MM.1S (cell line): Measurements from ENCODE around the gene NFXL1.
A peak's percentile ranks its signal among the peaks of the same experiment; 100 is the strongest.
"Not testable (repeated sequence)": the region's sequence is repeated elsewhere in the genome, so short reads cannot be mapped to it uniquely, and the experiment has no call there.

Experiments used
- DNase-seq: peaks from one replicate; pipeline ENCODE4 v3.0.0-alpha.2; 2015
- H2AFZ ChIP-seq: fragments of 300-600 bp; sonication (generic); 2 replicates; pipeline ENCODE4 v1.6.0; 2016; ENCODE audit warnings: antibody characterized with exemption, low read length
- H3F3A ChIP-seq: fragments of 300-600 bp; sonication (generic); 2 replicates; pipeline ENCODE4 v1.6.1; 2016; ENCODE audit warnings: mild to moderate bottlenecking, antibody characterized with exemption, low read length, moderate library complexity, mixed read lengths; ENCODE audit not compliant: insufficient read depth
- H3K27ac ChIP-seq: fragments of 300-600 bp; sonication (generic); 2 replicates; pipeline ENCODE4 v1.5.1; 2016; ENCODE audit warnings: mild to moderate bottlenecking, low read length
- H3K27me3 ChIP-seq: fragments of 300-600 bp; sonication (generic); replicated peaks from 2 replicates; pipeline ENCODE4 v1.6.0; 2016; ENCODE audit warnings: low read length; ENCODE audit not compliant: insufficient read depth
- H3K36me3 ChIP-seq: fragments of 300-600 bp; sonication (generic); replicated peaks from 2 replicates; pipeline ENCODE4 v1.6.1; 2016; ENCODE audit warnings: mild to moderate bottlenecking, low read length, mixed read lengths; ENCODE audit not compliant: insufficient read depth
- H3K4me1 ChIP-seq: fragments of 300-600 bp; sonication (generic); 2 replicates; pipeline ENCODE4 v1.6.1; 2016; ENCODE audit warnings: low read length, mixed read lengths
- H3K4me2 ChIP-seq: fragments of 300-600 bp; sonication (generic); 2 replicates; pipeline ENCODE4 v1.6.0; 2016; ENCODE audit warnings: low read depth, low read length
- H3K4me3 ChIP-seq: fragments of 300-600 bp; sonication (generic); 2 replicates; pipeline ENCODE4 v1.5.1; 2016; ENCODE audit warnings: low read length, mixed read lengths
- H3K79me2 ChIP-seq: fragments of 300-600 bp; sonication (generic); 2 replicates; pipeline ENCODE4 v1.6.1; 2016; ENCODE audit warnings: mixed run types, low read length, mixed read lengths
- H3K9ac ChIP-seq: fragments of 300-600 bp; sonication (generic); 2 replicates; pipeline ENCODE4 v1.6.1; 2016; ENCODE audit warnings: low read length, mixed read lengths
- H3K9me2 ChIP-seq: fragments of 300-600 bp; sonication (generic); replicated peaks from 2 replicates; pipeline ENCODE4 v1.6.1; 2016; ENCODE audit warnings: mild to moderate bottlenecking, low read length, mixed read lengths; ENCODE audit not compliant: insufficient read depth
- H3K9me3 ChIP-seq: fragments of 300-600 bp; sonication (generic); replicated peaks from 2 replicates; pipeline ENCODE4 v1.6.1; 2016; ENCODE audit warnings: mild to moderate bottlenecking, low read length, mixed read lengths; ENCODE audit not compliant: insufficient read depth
- H4K20me1 ChIP-seq: fragments of 300-600 bp; sonication (generic); 2 replicates; pipeline ENCODE4 v1.6.1; 2016; ENCODE audit warnings: mild to moderate bottlenecking, low read length, moderate library complexity, mixed read lengths; ENCODE audit not compliant: insufficient read depth
- CTCF ChIP-seq: fragments of 300-600 bp; sonication (generic); IDR thresholded peaks from 2 replicates; pipeline ENCODE4 v1.5.1; 2016; ENCODE audit warnings: antibody characterized with exemption, low read length, mixed read lengths
- EZH2 ChIP-seq: fragments of 300-600 bp; sonication (generic); optimal IDR thresholded peaks from 2 replicates; pipeline ENCODE3; 2017; ENCODE audit warnings: low read depth, mild to moderate bottlenecking, antibody characterized with exemption, low read length, mixed read lengths
- EZH2phosphoT487 ChIP-seq: fragments of 300-600 bp; sonication (generic); IDR thresholded peaks from 2 replicates; pipeline ENCODE4 v1.6.1; 2018; ENCODE audit warnings: antibody characterized with exemption, low read length

NFXL1 gene

GRCh38 chr4:47929682-47930201 lies 15.4 kb upstream of the NFXL1 start:
- no peaks in the 10 kb centered on the region for H3K9me2 ChIP-seq
- no peak overlapping the region for H3K9ac ChIP-seq
- TF ChIP-seq CTCF (no peak), EZH2 (no peak), EZH2phosphoT487 (no peak)
- DNase-seq: no peak
- no peaks in the 10 kb centered on the region for H3K4me1 ChIP-seq
- no peaks in the 10 kb centered on the region for H3F3A ChIP-seq
- H3K4me2 ChIP-seq: no peak overlapping the region
- no peak overlapping the region for H3K27ac ChIP-seq
- no peaks in the 10 kb centered on the region for H3K79me2 ChIP-seq
- H2AFZ ChIP-seq: no peak overlapping the region
- no peaks in the 10 kb centered on the region for H3K9me3 ChIP-seq
- no peaks in the 10 kb centered on the region for H3K36me3 ChIP-seq
- no peaks in the 10 kb centered on the region for H4K20me1 ChIP-seq
- H3K4me3 ChIP-seq: no peak overlapping the region
- H3K27me3 ChIP-seq: no peaks in the 10 kb centered on the region

- DNase-seq: peak; percentile 65
- H3K27ac ChIP-seq: no peak overlapping the region
- no peak overlapping the region for H2AFZ ChIP-seq
- peak overlapping the region; percentile 22 for H3K4me2 ChIP-seq
- H3K9me2 ChIP-seq: no peaks in the 10 kb centered on the region
- H3K4me1 ChIP-seq: no peaks in the 10 kb centered on the region
- H3K9me3 ChIP-seq: no peaks in the 10 kb centered on the region
- H3F3A ChIP-seq: no peaks in the 10 kb centered on the region
- no peak for TF ChIP-seq EZH2phosphoT487
- peak; percentile 84 for TF ChIP-seq CTCF
- no peak overlapping the region for H3K4me3 ChIP-seq
- no peaks in the 10 kb centered on the region for H3K36me3 ChIP-seq
- H3K27me3 ChIP-seq: no peaks in the 10 kb centered on the region
- no peak overlapping the region for H3K9ac ChIP-seq
- no peaks in the 10 kb centered on the region for H3K79me2 ChIP-seq
- H4K20me1 ChIP-seq: no peaks in the 10 kb centered on the region
Observed at GRCh38 chr4:47926667-47927258, 12.4 kb upstream of the NFXL1 start.

GRCh38 chr4:47923261-47923608 lies 8.9 kb upstream of the NFXL1 start:
- not testable (repeated sequence) for H3K36me3 ChIP-seq, H3K27me3 ChIP-seq, H3K79me2 ChIP-seq, DNase-seq, H3K4me2 ChIP-seq, H3K27ac ChIP-seq, H3K9me2 ChIP-seq, H3K4me3 ChIP-seq, H3K9ac ChIP-seq, H2AFZ ChIP-seq, H4K20me1 ChIP-seq, H3K4me1 ChIP-seq, H3F3A ChIP-seq, H3K9me3 ChIP-seq

GRCh38 chr4:47922436-47923260 lies 8.3 kb upstream of the NFXL1 start:
- H3K9me2 ChIP-seq, H3K9ac ChIP-seq, H3K4me1 ChIP-seq, H3K27me3 ChIP-seq, H3K79me2 ChIP-seq, H3K4me2 ChIP-seq, DNase-seq, H2AFZ ChIP-seq, H4K20me1 ChIP-seq, H3K4me3 ChIP-seq, H3K9me3 ChIP-seq, H3K36me3 ChIP-seq, H3F3A ChIP-seq, H3K27ac ChIP-seq: not testable (repeated sequence)

GRCh38 chr4:47917163-47917562 lies 2.8 kb upstream of the NFXL1 start:
- DNase-seq, H3K27me3 ChIP-seq, H3K4me3 ChIP-seq, H3K36me3 ChIP-seq, H3K27ac ChIP-seq, H3F3A ChIP-seq, H3K4me2 ChIP-seq, H2AFZ ChIP-seq, H3K9me3 ChIP-seq, H3K9ac ChIP-seq, H4K20me1 ChIP-seq, H3K9me2 ChIP-seq: not testable (repeated sequence)
- Histone ChIP-seq H3K79me2 (peaks cover 17% of the 10 kb centered on the region), H3K4me1 (peaks cover 14% of the 10 kb centered on the region)
